Upper lobe of right lung (tissue), 1 donor: Measurements from ENCODE around the gene EYA4. TPM values are rescaled to one million over a fixed set of nuclear protein-coding genes. Genes with fewer than 3 reads are reported as not detected.

Experiments
- ATAC-seq: fragments of 200-7000 bp; cut with Tn5 transposase; one replicate; pipeline ENCODE4 v1.9.1; 2020; ENCODE audit warnings: mild to moderate bottlenecking, moderate library complexity
- DNase-seq: peaks from one replicate; pipeline ENCODE4 v3.0.0-alpha.2; 2020
- H3K27ac ChIP-seq: fragments of 200-600 bp; one replicate; pipeline ENCODE4 v1.8.0; 2022
- H3K27me3 ChIP-seq: fragments of 200-600 bp; one replicate; pipeline ENCODE4 v1.8.0; 2022; ENCODE audit warnings: mild to moderate bottlenecking
- H3K36me3 ChIP-seq: fragments of 200-600 bp; one replicate; pipeline ENCODE4 v1.8.0; 2022
- H3K4me1 ChIP-seq: fragments of 200-600 bp; one replicate; pipeline ENCODE4 v1.8.0; 2022
- H3K4me3 ChIP-seq: fragments of 200-600 bp; one replicate; pipeline ENCODE4 v1.8.0; 2022; ENCODE audit warnings: mild to moderate bottlenecking
- H3K9me3 ChIP-seq: fragments of 200-600 bp; one replicate; pipeline ENCODE4 v1.8.0; 2022
- CTCF ChIP-seq: fragments of 200-600 bp; IDR thresholded peaks from one replicate; pipeline ENCODE4 v1.8.0; 2022; ENCODE audit warnings: antibody characterized with exemption
- intact Hi-C: fragments of 100-400 bp; cut with DNase I; formaldehyde crosslinking; loops from one replicate; pipeline ENCODE4 v1.11.0; 2022
- total RNA-seq: library from RNA; stranded (reverse); fragmentation: NEBNext Ultra II Directional; extraction: Animal tissue kit (Norgen Biotek cat#: 25700); gene quantifications from one replicate; pipeline ENCODE4 v1.2.1, GENCODE V29; 2021
- donor health status: DM: no; HTN: yes; CAD: no; lungs with severe emphysema.

EYA4 gene
- total RNA-seq, 1 donor from 2014 or later, result 6.0 TPM

- intact Hi-C loops, result no loop called here
- no peak for ATAC-seq
Observed at GRCh38 chr6:133504158-133504557, 263.0 kb downstream of the EYA4 start.

GRCh38 chr6:133504761-133505160 lies 263.6 kb downstream of the EYA4 start:
- TF ChIP-seq CTCF, result no peak
- DNase-seq (no peak), ATAC-seq (no peak)
- Histone ChIP-seq H3K4me3 (no peak overlapping the region), H3K4me1 (no peaks in the 10 kb centered on the region), H3K27me3 (no peaks in the 10 kb centered on the region), H3K36me3 (no peaks in the 10 kb centered on the region), H3K9me3 (no peaks in the 10 kb centered on the region), H3K27ac (no peak overlapping the region)
- intact Hi-C loops, result no loop called here

More at GRCh38 chr6:133504158-133504557, 263.0 kb downstream of the EYA4 start:
- no peak for TF ChIP-seq CTCF
- no peaks in the 10 kb centered on the region for H3K36me3 ChIP-seq
- no peaks in the 10 kb centered on the region for H3K9me3 ChIP-seq
- no peaks in the 10 kb centered on the region for H3K27me3 ChIP-seq
- H3K4me3 ChIP-seq, result no peak overlapping the region
- no peaks in the 10 kb centered on the region for H3K4me1 ChIP-seq
- DNase-seq, result no peak
- H3K27ac ChIP-seq, result no peak overlapping the region

GRCh38 chr6:133505681-133506080 lies 264.5 kb downstream of the EYA4 start:
- Histone ChIP-seq H3K4me1 (no peaks in the 10 kb centered on the region), H3K27me3 (no peaks in the 10 kb centered on the region), H3K27ac (no peak overlapping the region), H3K36me3 (no peaks in the 10 kb centered on the region), H3K4me3 (no peak overlapping the region), H3K9me3 (no peaks in the 10 kb centered on the region)
- DNase-seq (no peak), ATAC-seq (no peak)
- intact Hi-C loops, result no loop called here
- TF ChIP-seq CTCF, result no peak

GRCh38 chr6:133512410-133513016 lies 271.4 kb downstream of the EYA4 start:
- Histone ChIP-seq H3K4me1 (no peaks in the 10 kb centered on the region), H3K27me3 (peaks cover 4% of the 10 kb centered on the region), H3K27ac (no peak overlapping the region), H3K9me3 (no peaks in the 10 kb centered on the region), H3K36me3 (no peaks in the 10 kb centered on the region), H3K4me3 (no peak overlapping the region)
- intact Hi-C loops, result loop anchor here (10.0 kb wide), 1 partner anchor 328 kb away; no protein-coding TSS in a partner anchor
- ATAC-seq (peak; percentile 71), DNase-seq (no peak)
- peak; percentile 54 for TF ChIP-seq CTCF

GRCh38 chr6:133523816-133524215 lies 282.7 kb downstream of the EYA4 start:
- Histone ChIP-seq H3K36me3 (no peaks in the 10 kb centered on the region), H3K9me3 (no peaks in the 10 kb centered on the region), H3K27ac (no peak overlapping the region), H3K4me3 (no peak overlapping the region), H3K4me1 (no peaks in the 10 kb centered on the region), H3K27me3 (no peaks in the 10 kb centered on the region)
- no peak for TF ChIP-seq CTCF
- no peak for ATAC-seq
- no peak for DNase-seq
- intact Hi-C loops, result no loop called here

- Histone ChIP-seq H3K36me3 (no peaks in the 10 kb centered on the region), H3K9me3 (no peaks in the 10 kb centered on the region), H3K27ac (no peak overlapping the region), H3K4me3 (no peak overlapping the region), H3K4me1 (no peaks in the 10 kb centered on the region), H3K27me3 (no peaks in the 10 kb centered on the region)
- intact Hi-C loops, result no loop called here
- no peak for TF ChIP-seq CTCF
- ATAC-seq (no peak), DNase-seq (no peak)
Observed at GRCh38 chr6:133526436-133526835, 285.3 kb downstream of the EYA4 start.
